ENCODE data around the gene SQOR.

- TF ChIP-seq, protein P1, sequence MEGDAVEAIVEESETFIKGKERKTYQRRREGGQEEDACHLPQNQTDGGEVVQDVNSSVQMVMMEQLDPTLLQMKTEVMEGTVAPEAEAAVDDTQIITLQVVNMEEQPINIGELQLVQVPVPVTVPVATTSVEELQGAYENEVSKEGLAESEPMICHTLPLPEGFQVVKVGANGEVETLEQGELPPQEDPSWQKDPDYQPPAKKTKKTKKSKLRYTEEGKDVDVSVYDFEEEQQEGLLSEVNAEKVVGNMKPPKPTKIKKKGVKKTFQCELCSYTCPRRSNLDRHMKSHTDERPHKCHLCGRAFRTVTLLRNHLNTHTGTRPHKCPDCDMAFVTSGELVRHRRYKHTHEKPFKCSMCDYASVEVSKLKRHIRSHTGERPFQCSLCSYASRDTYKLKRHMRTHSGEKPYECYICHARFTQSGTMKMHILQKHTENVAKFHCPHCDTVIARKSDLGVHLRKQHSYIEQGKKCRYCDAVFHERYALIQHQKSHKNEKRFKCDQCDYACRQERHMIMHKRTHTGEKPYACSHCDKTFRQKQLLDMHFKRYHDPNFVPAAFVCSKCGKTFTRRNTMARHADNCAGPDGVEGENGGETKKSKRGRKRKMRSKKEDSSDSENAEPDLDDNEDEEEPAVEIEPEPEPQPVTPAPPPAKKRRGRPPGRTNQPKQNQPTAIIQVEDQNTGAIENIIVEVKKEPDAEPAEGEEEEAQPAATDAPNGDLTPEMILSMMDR (IDR thresholded peaks at IDR 0.05) = no peak
- no peak for TF ChIP-seq POLR2A (IDR thresholded peaks at IDR 0.05)
These were observed 96.5 kb downstream of the SQOR start for GRCh38 chr15:45731343-45731742.
